ENCODE results near the gene RIN3.

The RIN3 gene, protein sequence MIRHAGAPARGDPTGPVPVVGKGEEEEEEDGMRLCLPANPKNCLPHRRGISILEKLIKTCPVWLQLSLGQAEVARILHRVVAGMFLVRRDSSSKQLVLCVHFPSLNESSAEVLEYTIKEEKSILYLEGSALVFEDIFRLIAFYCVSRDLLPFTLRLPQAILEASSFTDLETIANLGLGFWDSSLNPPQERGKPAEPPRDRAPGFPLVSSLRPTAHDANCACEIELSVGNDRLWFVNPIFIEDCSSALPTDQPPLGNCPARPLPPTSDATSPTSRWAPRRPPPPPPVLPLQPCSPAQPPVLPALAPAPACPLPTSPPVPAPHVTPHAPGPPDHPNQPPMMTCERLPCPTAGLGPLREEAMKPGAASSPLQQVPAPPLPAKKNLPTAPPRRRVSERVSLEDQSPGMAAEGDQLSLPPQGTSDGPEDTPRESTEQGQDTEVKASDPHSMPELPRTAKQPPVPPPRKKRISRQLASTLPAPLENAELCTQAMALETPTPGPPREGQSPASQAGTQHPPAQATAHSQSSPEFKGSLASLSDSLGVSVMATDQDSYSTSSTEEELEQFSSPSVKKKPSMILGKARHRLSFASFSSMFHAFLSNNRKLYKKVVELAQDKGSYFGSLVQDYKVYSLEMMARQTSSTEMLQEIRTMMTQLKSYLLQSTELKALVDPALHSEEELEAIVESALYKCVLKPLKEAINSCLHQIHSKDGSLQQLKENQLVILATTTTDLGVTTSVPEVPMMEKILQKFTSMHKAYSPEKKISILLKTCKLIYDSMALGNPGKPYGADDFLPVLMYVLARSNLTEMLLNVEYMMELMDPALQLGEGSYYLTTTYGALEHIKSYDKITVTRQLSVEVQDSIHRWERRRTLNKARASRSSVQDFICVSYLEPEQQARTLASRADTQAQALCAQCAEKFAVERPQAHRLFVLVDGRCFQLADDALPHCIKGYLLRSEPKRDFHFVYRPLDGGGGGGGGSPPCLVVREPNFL

GRCh38 chr14:92513204-92513965 is at the start of gene RIN3:
RIN3 (plus strand) TSS chr14:92513781; CDS start chr14:92513933, 152 bp downstream.
- no peak for DNase-seq

GRCh38 chr14:92464156-92464555 is 49.4 kb upstream of the RIN3 start:
- DNase-seq, result no peak

- DNase-seq, result no peak
Measured at GRCh38 chr14:92464716-92465115, 48.9 kb upstream of the RIN3 start.

GRCh38 chr14:92465353-92466055 is 48.1 kb upstream of the RIN3 start:
- peak; percentile 57 for DNase-seq

DNA sequence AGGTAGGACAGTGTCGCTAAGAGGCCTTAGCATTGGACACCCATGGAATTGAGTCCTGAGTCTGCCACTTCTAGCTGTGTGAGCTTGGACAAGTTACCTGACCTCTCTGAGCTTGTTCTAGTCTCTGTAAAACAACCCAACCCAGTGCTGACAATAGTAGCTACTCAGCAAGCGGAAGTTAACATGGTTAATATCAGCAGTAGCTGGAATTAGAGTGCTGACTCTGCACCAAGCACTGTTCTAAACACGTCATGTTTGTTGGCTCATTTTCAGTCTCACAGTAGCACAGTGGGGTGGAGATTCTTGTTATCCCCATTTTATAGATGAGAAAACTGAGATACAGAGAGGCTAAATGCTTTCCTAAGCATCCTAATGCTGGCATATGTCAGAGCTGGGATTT is 47.5 kb upstream of the RIN3 start:
- peak; percentile 67 for DNase-seq

GRCh38 chr14:92469515-92469914 is 44.1 kb upstream of the RIN3 start:
- no peak for DNase-seq

DNA sequence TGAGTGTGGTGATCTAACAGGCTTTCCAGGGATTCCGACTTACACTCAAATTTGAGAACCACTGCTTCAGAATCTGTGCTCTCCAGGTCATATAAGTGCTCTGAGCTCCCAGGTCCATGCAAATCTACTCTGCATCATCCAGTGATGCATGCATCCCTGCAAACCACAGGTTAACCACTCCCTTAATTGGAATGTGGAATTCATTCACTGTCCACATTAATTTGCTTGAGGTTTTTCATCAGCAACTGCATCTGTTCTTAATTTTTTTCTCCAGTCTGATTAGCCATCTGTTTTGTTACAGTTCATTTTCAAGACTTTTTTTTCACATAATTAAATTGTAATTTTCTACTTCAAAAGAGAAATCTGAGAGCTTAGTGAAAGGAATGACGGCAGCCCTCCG is 43.4 kb upstream of the RIN3 start:
- no peak for DNase-seq

DNA sequence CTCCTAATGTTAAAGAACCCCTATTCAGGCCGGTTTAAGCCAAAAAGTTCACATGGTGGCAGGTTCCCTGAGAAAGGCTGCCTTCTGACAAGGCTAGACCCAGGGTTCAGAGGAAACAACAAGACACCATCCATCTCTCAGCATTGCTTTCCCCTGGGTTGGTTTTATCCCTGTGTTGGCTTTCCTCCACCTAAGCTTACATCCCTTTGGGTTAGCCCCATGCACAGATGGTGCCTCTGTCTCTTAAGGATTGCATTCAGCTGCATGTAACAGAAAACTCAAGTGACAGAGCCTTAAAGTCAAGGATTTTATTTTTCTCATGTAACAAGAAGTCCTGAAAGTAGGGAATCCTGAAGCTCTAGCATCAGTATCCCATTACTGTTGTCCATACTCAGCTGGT is 42.8 kb upstream of the RIN3 start:
- no peak for DNase-seq

DNA sequence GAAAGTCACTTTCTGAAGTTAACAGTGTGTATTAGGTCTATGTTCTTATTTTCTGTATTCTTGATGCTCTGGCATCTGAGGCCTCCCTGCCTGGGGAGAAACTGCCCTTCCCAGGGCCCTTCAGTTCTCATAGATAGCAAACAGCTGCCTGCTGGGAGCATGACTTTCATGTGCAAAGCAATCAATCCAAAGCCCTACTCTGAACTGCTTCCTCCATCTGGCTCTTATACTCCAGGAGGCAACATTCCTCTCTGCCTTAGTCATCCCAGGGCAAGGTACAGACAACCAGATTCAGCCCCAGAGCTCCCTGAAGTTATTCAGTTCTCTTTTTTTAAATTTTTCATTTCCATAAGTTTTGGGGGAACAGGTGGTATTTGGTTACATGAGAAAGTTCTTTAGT is 41.7 kb upstream of the RIN3 start:
- DNase-seq, result no peak

DNA sequence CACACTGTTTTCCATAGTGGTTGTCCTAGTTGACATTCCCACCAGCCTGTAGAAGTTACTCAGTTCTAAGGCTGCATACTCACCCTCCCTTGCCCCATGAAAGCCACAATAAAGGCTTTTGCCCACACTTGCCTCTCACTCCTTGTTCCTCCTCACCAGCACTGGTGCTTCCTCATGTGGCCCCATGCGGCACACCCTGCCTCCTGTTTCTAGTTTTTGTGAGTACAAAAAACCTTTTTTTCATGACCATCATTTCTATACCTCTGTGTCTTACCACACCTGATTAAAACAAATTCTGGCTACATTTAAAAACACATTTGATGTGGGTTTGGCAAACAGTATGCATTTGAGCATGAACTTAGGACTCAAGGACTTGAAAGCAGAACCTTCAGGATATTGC is 40.7 kb upstream of the RIN3 start:
- peak; percentile 71 for DNase-seq

DNA sequence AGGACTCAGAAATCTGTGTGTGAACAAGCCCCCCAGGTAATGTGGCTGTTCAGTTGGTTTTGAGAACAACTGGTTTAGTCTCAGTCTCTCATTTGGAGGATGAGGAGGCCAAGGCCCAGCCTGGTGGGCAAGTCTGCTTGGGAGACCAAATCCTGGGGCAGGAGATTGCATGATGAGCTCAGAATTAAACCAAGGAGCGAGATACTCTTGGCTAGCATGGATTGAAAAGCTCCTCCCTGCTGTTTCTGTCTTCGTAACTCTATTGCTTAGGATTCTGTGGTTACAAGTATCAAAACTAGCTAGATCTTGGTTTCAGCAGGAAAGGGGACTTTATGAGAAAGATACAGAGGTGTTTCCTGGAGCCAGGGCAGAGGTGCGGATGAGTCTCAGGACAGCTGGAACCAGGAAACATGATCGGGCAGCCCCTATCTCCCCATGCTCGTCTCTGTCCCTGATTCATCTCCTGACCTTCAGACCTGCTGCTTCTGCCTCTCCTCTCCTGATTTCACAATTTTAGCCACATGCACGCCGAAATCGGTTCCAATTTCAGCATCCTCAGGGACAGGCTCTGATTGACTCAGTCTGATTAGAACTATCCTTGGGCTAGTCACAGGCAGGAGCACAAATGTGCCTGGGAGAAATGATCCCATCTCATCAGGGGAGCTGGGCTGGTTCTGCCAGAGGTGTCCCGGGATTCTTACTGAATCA is 40.2 kb upstream of the RIN3 start:
- DNase-seq, result peak; percentile 6

DNA sequence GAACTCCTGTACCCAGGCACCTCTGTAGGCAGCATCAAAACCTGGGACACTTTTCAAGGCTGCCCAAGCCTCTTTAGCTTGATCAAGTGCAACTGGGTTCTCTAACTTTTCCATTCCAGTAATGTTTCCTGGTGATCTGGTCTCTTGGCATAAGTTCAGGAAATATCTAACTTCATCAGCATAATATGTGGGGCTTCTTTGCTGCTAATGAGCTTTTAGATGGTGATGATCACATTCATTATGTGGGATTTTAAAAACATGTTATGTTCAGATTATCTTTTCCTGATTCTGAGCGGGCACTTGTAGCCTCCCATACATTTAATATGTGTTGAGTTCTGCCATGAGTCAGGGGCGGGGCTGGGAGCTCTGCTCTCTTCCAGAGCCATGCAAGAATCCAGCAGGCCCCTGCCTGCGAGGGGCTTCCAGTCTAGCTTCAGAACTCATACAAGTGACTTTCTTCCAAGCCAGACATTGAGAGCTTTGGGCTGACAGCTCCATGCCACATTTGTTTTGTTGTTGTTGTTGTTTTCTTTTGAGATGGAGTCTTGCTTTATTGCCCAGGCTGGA is 39.5 kb upstream of the RIN3 start:
- no peak for DNase-seq

DNA sequence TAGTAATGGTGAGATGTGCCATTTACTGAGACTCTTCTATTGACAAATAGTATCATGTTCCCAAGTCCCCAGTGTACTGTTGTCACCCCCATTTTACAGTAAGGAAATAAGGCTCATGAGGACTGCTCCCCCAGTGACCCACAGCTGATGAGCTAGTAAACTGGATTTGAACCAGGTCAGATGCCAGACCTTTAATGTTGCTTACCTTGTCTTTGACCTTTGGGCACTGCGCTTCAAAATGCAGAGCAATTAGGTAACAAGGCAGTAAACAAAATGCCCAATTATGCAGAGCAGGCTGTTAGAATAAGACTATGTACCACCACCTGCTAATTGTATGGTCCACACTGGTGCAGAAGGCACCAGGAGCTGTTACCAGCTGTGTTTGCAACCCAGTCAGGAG is 38.5 kb upstream of the RIN3 start:
- DNase-seq, result no peak

GRCh38 chr14:92475451-92476187 is 38.0 kb upstream of the RIN3 start:
- DNase-seq, result peak; percentile 86

GRCh38 chr14:92480856-92481255 is 32.7 kb upstream of the RIN3 start:
- DNase-seq, result no peak

DNA sequence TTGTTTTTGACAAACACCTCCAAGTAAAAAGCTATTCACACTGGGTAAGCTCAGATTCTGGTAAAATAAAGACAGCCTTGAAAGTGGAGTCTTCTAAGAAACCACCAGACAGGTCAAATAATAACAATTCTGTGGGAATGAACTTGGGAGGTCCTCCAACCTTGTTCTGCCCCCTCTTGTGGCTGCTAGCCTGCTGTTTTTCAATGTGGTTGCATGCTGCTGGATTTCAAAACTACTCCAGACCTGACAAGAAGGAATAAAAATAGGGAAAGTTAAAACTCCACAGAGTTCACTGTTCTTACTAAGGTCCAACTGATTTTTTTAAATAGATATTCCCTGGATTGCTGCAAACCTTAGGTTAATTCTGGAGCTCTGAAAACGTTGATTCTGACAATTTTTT is 32.2 kb upstream of the RIN3 start:
- no peak for DNase-seq

GRCh38 chr14:92481811-92482555 is 31.6 kb upstream of the RIN3 start:
- no peak for DNase-seq

DNA sequence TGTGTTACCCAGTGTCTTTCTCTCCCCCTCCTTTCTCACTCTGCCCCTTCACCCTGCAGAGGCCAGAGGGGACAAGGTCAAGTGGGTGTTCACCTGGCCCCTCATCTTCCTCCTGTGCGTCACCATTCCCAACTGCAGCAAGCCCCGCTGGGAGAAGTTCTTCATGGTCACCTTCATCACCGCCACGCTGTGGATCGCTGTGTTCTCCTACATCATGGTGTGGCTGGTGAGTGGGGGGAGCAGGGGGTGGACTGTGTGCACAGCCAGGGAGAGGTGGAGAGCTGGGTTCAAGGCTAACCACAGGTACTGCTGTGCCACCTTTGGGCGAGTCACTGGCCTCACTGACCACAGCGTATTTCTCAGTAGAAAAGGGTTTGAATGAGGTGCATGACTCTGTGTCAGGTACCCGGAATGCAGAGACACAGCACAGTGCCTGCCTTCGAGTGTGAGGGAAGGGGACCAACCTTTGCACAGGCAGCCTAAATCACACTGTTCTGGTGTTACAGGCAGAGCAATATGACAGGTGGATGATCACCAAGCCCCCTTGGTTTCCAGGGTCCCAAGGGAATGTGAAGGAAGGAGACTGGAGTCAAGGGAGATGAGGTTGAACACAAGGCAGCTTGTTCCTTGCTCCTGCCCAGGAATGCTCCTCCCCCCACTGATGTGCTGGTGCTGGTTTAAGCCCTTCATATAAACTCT is 30.8 kb upstream of the RIN3 start:
- no peak for DNase-seq

DNA sequence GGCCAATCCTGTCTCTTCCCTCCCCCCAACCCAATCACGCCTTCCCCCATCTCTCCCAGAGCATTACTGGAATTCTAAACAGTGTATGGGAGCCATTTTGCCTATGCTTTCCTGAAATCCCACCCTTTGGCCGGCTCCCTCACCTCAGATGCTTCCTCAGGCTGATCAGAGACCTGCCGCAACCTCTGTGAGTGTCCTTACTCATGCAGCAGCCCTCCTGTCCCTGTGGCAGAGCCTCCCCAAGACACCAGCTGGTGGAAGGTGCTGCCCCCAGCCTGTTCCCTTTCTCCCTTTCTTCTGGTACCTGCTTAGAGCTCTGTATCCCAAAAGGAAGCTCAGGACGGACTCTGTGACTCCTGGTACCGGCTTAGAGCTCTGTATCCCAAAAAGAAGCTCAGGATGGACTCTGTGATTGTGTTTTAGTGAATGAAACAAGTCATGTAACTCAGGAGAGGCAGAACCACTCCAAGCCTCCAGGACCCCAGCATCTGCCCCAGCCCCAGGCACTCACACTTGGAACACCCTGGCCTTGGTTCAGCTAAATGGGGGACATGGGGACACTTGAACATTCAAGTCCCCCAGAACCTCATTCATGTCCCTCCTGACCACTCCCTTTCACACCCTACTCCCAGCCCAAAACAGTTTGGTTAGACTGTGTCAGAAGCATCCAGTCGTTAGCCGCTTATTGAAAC is 29.3 kb upstream of the RIN3 start:
- no peak for DNase-seq
